WI38 (cell line): ENCODE data around the gene SRGAP3.

Source experiments
- H3K4me3 ChIP-seq: 2 replicates; pipeline ENCODE4 v1.5.1; 2011; ENCODE audit warnings: low read depth, mild to moderate bottlenecking, control low read depth, low read length
- TF ChIP-seq, protein P1 (sequence below): IDR thresholded peaks from 2 replicates; pipeline ENCODE4 v1.5.1; 2012; ENCODE audit warnings: low read depth, mild to moderate bottlenecking, control low read depth, low read length

Gene SRGAP3

DNA sequence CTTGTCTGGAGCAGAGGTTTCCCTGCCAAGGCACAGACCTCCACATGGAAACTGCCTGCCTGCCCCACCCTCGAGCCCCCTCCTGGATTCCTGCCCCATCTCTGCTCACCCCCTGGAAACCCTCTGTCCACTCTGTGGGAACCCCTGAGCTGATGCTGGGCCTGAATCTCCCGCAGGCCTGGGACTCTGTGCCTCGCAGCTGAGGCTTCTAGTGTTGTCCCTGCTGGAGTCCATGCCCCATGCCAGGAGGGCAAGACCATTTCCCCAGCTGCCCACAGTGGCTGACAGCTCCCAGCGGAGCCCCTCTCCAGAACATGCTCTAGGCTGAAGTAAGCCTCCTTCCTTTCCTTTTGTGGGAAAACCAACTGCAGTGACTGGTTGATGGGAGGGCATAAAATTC, 46.9 kb downstream of the SRGAP3 start:
- no peak overlapping the region for H3K4me3 ChIP-seq
- TF ChIP-seq, protein P1, sequence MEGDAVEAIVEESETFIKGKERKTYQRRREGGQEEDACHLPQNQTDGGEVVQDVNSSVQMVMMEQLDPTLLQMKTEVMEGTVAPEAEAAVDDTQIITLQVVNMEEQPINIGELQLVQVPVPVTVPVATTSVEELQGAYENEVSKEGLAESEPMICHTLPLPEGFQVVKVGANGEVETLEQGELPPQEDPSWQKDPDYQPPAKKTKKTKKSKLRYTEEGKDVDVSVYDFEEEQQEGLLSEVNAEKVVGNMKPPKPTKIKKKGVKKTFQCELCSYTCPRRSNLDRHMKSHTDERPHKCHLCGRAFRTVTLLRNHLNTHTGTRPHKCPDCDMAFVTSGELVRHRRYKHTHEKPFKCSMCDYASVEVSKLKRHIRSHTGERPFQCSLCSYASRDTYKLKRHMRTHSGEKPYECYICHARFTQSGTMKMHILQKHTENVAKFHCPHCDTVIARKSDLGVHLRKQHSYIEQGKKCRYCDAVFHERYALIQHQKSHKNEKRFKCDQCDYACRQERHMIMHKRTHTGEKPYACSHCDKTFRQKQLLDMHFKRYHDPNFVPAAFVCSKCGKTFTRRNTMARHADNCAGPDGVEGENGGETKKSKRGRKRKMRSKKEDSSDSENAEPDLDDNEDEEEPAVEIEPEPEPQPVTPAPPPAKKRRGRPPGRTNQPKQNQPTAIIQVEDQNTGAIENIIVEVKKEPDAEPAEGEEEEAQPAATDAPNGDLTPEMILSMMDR, result no peak

- TF ChIP-seq, protein P1, result no peak
- no peak overlapping the region for H3K4me3 ChIP-seq
Measured at GRCh38 chr3:9201955-9202354, 47.5 kb downstream of the SRGAP3 start.

DNA sequence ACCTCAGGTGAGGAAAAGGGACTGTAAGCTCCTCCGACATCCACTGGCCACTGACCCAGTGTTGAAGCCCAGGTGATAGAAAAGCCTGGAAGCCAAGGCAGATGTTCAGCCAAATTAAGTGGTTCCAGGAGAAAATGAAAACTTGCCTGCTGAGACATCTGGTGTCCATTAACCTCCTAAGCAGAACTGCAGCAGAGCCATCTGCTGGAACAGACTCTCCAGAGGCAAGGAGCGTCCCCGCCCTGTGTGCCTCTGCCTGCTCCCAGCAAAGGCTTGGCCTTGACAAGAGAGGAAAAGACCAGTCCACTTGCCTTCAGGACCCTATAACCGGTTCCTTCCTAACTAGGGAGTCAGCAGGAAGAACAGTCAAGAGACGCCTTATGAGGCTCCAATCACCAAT, 48.2 kb downstream of the SRGAP3 start:
- no peak overlapping the region for H3K4me3 ChIP-seq
- TF ChIP-seq, protein P1, result no peak

DNA sequence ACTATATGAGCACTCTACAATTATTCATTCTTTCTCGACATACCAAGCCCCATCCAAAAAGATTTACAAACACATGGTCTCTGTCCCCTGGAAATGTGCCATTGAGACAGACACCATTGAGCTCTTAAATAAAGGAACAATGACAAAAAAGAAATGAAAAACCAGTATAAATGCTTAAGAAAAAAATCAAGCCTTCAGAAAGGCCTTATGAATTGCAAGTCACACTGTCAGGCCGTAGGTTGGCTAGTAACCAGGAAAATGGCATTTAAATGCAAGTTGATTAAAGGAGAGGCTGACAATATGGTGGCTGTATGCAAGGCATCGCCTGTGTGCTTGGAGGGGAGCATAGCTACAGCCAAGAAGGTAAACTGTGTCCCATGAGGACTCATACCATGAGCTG, 49.7 kb downstream of the SRGAP3 start:
- H3K4me3 ChIP-seq, result no peak overlapping the region
- TF ChIP-seq, protein P1, result no peak

DNA sequence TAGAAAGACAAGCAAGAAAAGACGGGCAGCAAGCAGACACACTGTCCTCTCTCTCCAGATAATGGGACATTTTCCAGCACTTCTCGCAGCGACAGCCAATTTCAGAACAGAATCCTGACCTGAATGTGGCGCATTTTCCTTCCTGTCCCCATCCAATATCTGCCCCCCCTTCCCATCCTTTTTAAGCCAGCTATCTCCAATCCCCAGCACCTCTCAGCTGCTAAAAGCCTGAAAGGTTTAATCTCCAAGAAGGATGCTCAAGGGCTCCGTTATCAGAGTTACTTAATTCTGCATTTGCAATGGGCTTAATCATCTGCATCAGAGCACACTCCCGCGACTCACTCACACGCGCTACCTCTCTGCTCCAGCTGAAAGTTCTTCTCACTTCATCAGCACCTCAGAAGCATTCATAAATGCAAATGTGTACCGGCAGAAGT, 50.5 kb downstream of the SRGAP3 start:
- TF ChIP-seq, protein P1, result no peak
- H3K4me3 ChIP-seq, result no peak overlapping the region

DNA sequence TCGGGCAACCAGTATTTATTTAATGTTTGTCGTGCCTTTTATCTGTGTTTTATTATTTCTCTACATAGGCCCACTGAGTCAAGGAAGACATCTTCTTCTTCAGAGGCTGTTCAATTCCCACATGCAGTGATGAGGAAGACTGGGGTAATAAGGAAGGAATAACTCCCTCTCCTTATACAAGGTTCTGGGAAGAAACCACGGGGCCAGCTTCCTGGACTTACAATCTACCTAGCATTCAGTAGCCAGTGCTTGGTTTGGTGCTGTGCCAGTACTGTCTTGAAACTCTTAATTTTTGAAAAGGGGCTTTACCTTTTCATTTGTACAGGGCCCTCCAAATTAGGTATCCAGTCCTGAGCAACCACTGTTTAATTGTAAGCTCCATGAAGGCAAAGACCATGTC, 51.2 kb downstream of the SRGAP3 start:
- no peak overlapping the region for H3K4me3 ChIP-seq
- TF ChIP-seq, protein P1, result no peak

DNA sequence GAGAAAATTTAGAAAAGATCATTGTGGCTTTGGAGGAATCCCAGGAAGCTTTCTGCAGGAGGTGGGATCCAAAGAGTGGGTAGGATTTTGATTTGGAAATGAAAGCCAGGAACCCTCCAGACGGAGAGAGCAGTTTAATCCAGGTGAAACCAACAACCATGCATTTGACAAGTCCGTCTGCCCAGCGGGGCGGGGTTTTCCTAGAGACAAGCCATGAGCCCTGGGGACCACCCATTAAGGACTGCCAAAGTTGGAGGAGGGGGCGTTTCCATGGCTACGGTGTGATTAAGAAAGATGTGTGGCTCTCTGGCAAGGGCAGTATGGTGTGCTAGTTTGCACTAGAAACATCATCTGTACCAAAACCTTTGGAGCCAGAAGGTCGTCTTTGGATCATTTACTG, 53.4 kb downstream of the SRGAP3 start:
- TF ChIP-seq, protein P1, result no peak
- no peak overlapping the region for H3K4me3 ChIP-seq
